PC-3 (cell line): ENCODE results near the gene PNLIPRP3. TPM values are rescaled to one million over a fixed set of nuclear protein-coding genes. Genes with fewer than 3 reads are reported as not detected.

Experiments
- ATAC-seq: fragments of 200-7000 bp; cut with Tn5 transposase; 2 replicates; pipeline ENCODE4 v1.9.1; 2020; ENCODE audit warnings: mild to moderate bottlenecking, moderate library complexity
- BruUV-seq: library from RNA; stranded (reverse); fragments of 400-500 nt; replicated peaks from 2 replicates; lab custom pipeline; 2021; lab: Mats Ljungman, UMichigan
- CTCF ChIA-PET: fragments of 300-600 bp; sonication (Branson Sonifier 250); formaldehyde crosslinking; loops from one replicate; lab custom pipeline; 2022; ENCODE audit warnings: antibody characterized with exemption; lab: Charles Lee
- POLR2A ChIA-PET: fragments of 300-600 bp; sonication (Branson Sonifier 250); formaldehyde crosslinking; loops from one replicate; lab custom pipeline; 2022; ENCODE audit warnings: antibody characterized with exemption; ENCODE audit not compliant: unreplicated experiment; lab: Charles Lee
- DNase-seq: peaks from one replicate; pipeline ENCODE4 v3.0.0-alpha.2; 2015
- H2AFZ ChIP-seq: fragments of 300-600 bp; sonication (generic); 2 replicates; pipeline ENCODE4 v1.6.0; 2016; ENCODE audit warnings: antibody characterized with exemption, low read length
- H3F3A ChIP-seq: fragments of 300-600 bp; sonication (generic); one replicate; pipeline ENCODE4 v1.6.0; 2017; ENCODE audit warnings: antibody characterized with exemption, low read length, control low read depth, mild to moderate bottlenecking; ENCODE audit not compliant: unreplicated experiment
- H3K27ac ChIP-seq: fragments of 300-600 bp; sonication (generic); 2 replicates; pipeline ENCODE4 v1.5.1; 2016; ENCODE audit warnings: mild to moderate bottlenecking, low read length
- H3K27me3 ChIP-seq: fragments of 300-600 bp; sonication (generic); 2 replicates; pipeline ENCODE4 v1.6.1; 2016; ENCODE audit warnings: low read length, mixed read lengths
- H3K36me3 ChIP-seq: fragments of 300-600 bp; sonication (generic); 2 replicates; pipeline ENCODE4 v1.6.1; 2016; ENCODE audit warnings: low read depth, mixed run types, low read length, mixed read lengths
- H3K4me1 ChIP-seq: fragments of 300-600 bp; sonication (generic); 2 replicates; pipeline ENCODE4 v1.5.1; 2016; ENCODE audit warnings: low read length; ENCODE audit not compliant: insufficient read depth
- H3K4me2 ChIP-seq: fragments of 300-600 bp; sonication (generic); 2 replicates; pipeline ENCODE4 v1.6.0; 2016; ENCODE audit warnings: low read length
- H3K4me3 ChIP-seq: fragments of 300-600 bp; sonication (generic); 2 replicates; pipeline ENCODE4 v1.5.1; 2016; ENCODE audit warnings: mild to moderate bottlenecking, low read length, mixed read lengths
- H3K79me2 ChIP-seq: fragments of 300-600 bp; sonication (generic); 2 replicates; pipeline ENCODE4 v1.6.1; 2017; ENCODE audit warnings: low read length, mixed read lengths
- H3K9ac ChIP-seq: fragments of 300-600 bp; sonication (generic); 2 replicates; pipeline ENCODE4 v1.6.0; 2016; ENCODE audit warnings: mild to moderate bottlenecking, low read length
- H3K9me2 ChIP-seq: fragments of 300-600 bp; sonication (generic); replicated peaks from 2 replicates; pipeline ENCODE4 v1.6.1; 2016; ENCODE audit warnings: mixed run types, low read length, mixed read lengths
- H3K9me3 ChIP-seq: fragments of 300-600 bp; sonication (generic); 2 replicates; pipeline ENCODE4 v1.6.1; 2016; ENCODE audit warnings: low read length, mixed read lengths
- H4K20me1 ChIP-seq: fragments of 300-600 bp; sonication (generic); 2 replicates; pipeline ENCODE4 v1.6.1; 2016; ENCODE audit warnings: low read length, mixed read lengths
- EZH2 ChIP-seq: fragments of 300-600 bp; sonication (generic); IDR thresholded peaks from one replicate; pipeline ENCODE4 v1.6.1; 2017; ENCODE audit warnings: antibody characterized with exemption, mild to moderate bottlenecking, low read length; ENCODE audit not compliant: unreplicated experiment
- EZH2phosphoT487 ChIP-seq: fragments of 300-600 bp; sonication (generic); IDR thresholded peaks from 2 replicates; pipeline ENCODE4 v1.6.1; 2018; ENCODE audit warnings: mild to moderate bottlenecking, antibody characterized with exemption, low read length, borderline replicate concordance
- intact Hi-C: fragments of 100-400 bp; cut with micrococcal nuclease; formaldehyde crosslinking; loops from 2 replicates; pipeline ENCODE4 v1.9.0; 2023
- total RNA-seq: library from RNA; depleted of rRNA; stranded (reverse); fragments of >200 nt; gene quantifications from 2 replicates; pipeline ENCODE4 v1.2.3, GENCODE V29; 2014; rRNA removed
- TF ChIP-seq, protein P1 (sequence below): fragments of 300-600 bp; sonication (generic); conservative IDR thresholded peaks from 2 replicates; pipeline ENCODE4 v1.5.1; 2017; ENCODE audit warnings: antibody characterized with exemption, low read depth, mild to moderate bottlenecking, low read length

PNLIPRP3 gene
- total RNA-seq, 1 experiment from 2014 or later, result not detected

DNA sequence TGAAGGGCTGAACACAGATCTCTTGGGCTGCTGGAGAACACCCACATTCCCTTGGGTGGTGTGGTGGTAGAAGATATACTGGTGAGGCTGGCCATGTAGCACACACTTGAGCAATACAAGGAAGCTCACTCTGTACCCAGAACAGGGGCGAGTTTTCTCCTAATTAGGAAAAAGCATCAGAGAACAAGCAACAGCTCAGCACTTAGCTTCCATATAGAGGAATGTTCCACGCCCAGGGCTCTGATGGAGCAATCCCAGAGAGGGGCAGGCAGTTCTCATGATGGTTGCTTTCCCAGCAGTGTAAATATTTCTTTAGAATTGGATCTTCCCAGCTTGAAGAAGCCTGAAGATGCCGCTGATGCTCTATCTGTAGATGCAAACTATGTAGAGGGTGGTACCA lies 97.1 kb downstream of the PNLIPRP3 start:
- Histone ChIP-seq H3K4me3 (no peak overlapping the region), H3F3A (no peaks in the 10 kb centered on the region), H3K9me2 (no peaks in the 10 kb centered on the region), H3K36me3 (no peaks in the 10 kb centered on the region; the same call in 1 of the 2 replicates), H4K20me1 (no peaks in the 10 kb centered on the region), H3K79me2 (no peaks in the 10 kb centered on the region), H3K27me3 (peaks cover 21% of the 10 kb centered on the region), H3K9ac (no peak overlapping the region), H3K4me1 (no peaks in the 10 kb centered on the region), H3K4me2 (no peak overlapping the region), H3K27ac (no peak overlapping the region), H3K9me3 (no peaks in the 10 kb centered on the region), H2AFZ (no peak overlapping the region)
- TF ChIP-seq, protein P1, sequence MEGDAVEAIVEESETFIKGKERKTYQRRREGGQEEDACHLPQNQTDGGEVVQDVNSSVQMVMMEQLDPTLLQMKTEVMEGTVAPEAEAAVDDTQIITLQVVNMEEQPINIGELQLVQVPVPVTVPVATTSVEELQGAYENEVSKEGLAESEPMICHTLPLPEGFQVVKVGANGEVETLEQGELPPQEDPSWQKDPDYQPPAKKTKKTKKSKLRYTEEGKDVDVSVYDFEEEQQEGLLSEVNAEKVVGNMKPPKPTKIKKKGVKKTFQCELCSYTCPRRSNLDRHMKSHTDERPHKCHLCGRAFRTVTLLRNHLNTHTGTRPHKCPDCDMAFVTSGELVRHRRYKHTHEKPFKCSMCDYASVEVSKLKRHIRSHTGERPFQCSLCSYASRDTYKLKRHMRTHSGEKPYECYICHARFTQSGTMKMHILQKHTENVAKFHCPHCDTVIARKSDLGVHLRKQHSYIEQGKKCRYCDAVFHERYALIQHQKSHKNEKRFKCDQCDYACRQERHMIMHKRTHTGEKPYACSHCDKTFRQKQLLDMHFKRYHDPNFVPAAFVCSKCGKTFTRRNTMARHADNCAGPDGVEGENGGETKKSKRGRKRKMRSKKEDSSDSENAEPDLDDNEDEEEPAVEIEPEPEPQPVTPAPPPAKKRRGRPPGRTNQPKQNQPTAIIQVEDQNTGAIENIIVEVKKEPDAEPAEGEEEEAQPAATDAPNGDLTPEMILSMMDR, result no peak
- TF ChIP-seq EZH2phosphoT487 (no peak), EZH2 (no peak)
- no peak for ATAC-seq
- no TSS peak for BruUV-seq
- intact Hi-C loops, result no loop called here
- ChIA-PET CTCF (no interaction called here), POLR2A (no interaction called here)
- DNase-seq, result no peak

DNA sequence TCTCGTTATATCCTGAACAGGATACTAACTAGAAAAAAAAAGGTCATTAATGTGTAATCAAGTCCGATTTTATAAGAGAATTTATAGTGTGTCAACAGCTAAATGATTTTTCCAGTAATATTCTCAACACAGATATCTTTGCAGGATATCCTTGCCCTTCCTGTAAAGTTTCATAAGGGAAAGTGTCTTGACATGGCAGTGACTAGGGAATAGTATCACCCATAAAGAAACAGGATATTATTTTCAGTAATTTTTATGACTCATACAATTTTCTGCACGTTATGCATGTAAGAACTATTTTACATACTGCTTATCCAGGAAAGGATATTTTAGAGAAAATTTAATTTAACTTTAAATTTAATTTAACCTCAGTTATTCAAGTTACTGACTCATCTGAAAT lies 98.6 kb downstream of the PNLIPRP3 start:
- TF ChIP-seq, protein P1, result no peak
- TF ChIP-seq EZH2phosphoT487, result no peak
- no peak for TF ChIP-seq EZH2
- no TSS peak for BruUV-seq

More for the DNA sequence above, 98.6 kb downstream of the PNLIPRP3 start:
- H3K4me1 ChIP-seq, result no peaks in the 10 kb centered on the region
- H4K20me1 ChIP-seq, result no peaks in the 10 kb centered on the region
- no peak overlapping the region for H3K4me3 ChIP-seq
- intact Hi-C loops, result no loop called here
- no peak overlapping the region for H2AFZ ChIP-seq
- ChIA-PET CTCF (no interaction called here), POLR2A (no interaction called here)
- H3K4me2 ChIP-seq, result no peak overlapping the region
- H3K9me2 ChIP-seq, result no peaks in the 10 kb centered on the region
- ATAC-seq (no peak), DNase-seq (no peak)
- peaks cover 21% of the 10 kb centered on the region for H3K27me3 ChIP-seq
- H3K36me3 ChIP-seq, result no peaks in the 10 kb centered on the region; the same call in 1 of the 2 replicates
- H3K9me3 ChIP-seq, result no peaks in the 10 kb centered on the region
- no peak overlapping the region for H3K27ac ChIP-seq
- no peaks in the 10 kb centered on the region for H3F3A ChIP-seq
- H3K9ac ChIP-seq, result no peak overlapping the region
- no peaks in the 10 kb centered on the region for H3K79me2 ChIP-seq

Other genes starting within 250 kb of the PNLIPRP3 start
- not detected in 2 replicates for gene GFRA1, start 154.6 kb upstream of the PNLIPRP3 start, total RNA-seq
- not detected in 2 replicates for gene CCDC172, start 103.4 kb upstream of the PNLIPRP3 start, total RNA-seq
- not detected in 2 replicates for gene PNLIP, start 118.1 kb downstream of the PNLIPRP3 start, total RNA-seq
- not detected in 2 replicates for gene PNLIPRP1, start 163.1 kb downstream of the PNLIPRP3 start, total RNA-seq
- not detected in 2 replicates for gene PNLIPRP2, start 193.1 kb downstream of the PNLIPRP3 start, total RNA-seq